Measurements from ENCODE around the gene RPTOR.

Gene RPTOR

DNA sequence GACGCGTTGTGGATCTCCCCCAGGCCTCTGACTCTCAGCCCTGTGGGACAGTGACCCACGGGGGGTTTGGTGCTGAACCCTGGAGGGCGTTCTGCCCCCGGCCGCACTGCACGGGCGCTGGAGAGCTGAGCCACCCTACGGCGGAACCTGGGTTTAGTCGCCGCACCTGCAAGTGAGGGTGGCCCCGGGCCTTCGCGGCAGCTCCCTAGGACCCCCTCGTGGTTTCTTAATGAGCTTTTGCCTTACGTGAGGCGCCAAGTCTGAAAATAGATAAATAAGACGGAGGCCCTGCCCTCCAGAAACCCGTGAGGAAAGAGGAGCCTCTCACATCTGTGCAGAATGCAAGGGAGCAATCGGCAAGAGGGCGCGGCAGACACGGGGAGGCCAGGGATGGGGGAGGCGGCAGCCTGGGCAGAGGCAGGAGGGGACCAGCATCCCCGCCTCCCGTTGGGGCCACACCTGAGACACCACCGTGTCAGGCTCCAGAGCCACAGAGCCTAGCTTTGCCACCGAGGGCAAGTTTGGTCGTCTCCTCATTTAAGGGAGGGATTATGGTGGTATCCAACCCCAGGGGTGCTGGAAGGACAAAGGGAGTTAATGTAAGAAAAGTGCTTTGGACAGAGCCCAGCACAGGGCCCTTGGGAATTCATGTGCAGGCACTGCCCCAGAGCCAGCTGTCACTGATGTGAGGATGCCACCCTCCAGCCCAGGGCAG lies 293.8 kb downstream of the RPTOR start:
- no peak for DNase-seq

DNA sequence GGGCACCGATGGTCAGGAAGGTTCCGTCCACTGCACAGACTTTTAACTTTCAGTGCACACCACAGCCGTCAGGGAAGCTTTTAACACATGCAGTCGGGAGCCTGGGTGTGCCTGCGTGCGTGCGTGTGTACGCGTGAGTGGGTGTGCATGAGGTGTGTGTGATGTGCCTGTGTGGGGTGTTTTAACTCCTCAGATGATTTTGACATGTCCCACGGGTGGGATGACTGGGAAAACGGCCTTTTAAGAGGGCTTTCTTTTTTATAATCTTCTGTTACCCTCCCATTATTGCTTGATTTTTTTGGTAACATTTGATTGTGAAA lies 294.3 kb downstream of the RPTOR start:
- no peak for DNase-seq

DNA sequence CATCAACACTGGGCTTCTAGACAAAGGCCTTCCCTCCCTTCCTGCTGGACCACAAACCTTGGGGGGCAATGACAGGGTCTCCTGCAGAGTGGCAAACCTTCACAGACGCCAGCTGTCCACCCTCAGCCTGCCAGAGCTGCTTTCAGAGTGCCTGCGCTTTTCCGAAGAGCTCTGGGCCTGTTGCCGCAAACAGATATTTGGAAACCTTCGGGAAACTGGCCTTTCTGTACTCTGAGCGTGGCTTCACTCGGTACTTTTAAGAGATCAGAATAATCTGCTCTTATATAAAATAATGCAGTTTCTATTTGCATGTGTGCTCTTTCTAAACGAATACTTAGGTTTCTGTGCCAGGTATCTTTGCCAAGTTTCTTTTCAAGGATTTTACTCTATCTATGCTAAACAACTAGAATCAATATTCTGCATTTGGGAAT lies 294.9 kb downstream of the RPTOR start:
- DNase-seq, result no peak

DNA sequence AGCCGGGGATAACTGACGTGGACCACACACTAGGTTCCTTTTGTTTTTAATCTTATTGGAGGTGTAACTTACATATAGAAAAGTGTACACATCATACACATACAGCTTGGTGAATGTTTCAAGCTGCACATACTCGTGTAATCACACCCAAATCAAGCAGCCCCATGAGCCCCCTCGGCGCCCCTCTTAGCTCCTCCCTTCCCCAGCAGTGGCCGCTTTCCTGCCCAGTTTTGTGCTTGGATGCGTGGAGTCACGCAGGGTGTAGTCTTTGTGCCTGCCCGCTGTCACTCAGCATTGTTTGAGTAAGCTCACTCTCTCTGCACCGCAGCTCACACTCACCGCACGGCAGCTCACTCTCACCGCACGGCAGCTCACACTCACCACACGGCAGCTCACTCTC lies 295.3 kb downstream of the RPTOR start:
- no peak for DNase-seq

DNA sequence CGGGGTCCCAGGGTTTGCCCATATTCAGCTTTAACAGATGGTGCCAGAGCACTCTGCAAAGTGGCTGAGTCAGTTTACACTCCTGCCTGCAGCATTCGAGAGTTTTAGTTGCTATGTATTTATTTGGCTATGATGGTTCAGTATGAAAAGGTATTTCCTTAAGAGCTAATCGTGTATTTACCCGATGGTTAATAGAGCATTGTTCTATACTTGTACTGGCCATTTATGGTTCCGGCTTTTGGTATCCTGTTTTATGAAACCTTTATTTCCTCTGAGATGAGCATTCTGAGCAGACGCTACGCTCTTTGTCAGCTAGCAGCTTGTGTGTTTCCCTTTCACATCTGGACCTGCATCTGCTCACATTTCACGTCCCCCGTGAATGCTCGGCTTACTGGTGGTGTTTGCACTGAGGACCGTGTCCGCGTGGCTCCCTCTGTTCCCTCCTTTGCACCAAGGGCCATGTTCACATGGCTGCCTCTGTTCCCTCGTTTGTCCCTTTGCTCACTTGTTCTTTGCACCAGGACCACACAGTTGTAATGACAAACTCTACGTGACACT lies 297.9 kb downstream of the RPTOR start:
- DNase-seq, result no peak

DNA sequence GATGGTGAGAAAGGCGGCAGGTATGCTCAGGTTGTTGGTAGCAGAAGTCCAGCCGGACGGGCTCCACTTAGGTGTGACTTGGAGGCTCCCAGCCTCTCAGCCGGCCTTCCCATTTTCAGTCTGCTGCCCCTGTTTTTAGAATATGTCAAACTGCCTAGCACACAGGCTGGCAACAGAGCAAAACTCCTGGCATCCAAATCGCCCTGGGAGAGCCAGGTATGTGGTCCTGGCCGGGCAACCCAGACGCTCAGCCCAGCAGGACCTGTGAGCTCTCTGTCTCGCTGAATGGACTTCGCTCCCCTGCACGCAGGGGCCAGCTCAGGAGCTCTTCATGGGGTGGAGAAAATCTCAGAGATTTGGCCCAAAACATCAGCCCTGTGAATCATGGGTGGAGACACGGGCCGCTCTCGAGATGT lies 299.1 kb downstream of the RPTOR start:
- DNase-seq, result no peak

DNA sequence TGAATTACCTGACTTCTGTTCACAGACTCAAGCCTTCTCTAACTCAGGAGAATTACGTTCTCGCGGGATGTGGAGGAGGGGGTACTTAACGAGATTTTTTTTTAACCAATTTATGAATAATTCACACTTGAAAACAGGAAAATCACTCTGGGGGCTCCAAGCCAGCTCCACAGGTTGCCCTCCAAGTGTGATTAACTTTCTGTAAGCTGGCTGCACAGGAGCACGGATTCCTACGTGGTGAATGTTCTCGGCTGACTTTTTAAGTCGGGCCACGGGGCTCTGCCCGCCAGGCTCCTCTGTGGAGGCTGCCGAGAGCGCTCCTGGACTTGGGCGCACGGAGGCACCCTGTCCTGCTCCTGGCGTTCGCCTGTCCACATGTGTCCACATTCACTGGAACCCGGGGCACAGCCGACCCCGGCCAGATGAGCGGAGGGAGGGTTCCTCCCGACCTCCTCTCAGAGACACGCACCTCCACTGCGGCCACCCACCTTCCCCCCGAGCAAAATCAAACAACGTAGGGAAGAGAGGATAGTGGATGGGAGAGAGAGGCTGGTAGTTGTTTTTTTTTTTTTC lies 299.9 kb downstream of the RPTOR start:
- no peak for DNase-seq

DNA sequence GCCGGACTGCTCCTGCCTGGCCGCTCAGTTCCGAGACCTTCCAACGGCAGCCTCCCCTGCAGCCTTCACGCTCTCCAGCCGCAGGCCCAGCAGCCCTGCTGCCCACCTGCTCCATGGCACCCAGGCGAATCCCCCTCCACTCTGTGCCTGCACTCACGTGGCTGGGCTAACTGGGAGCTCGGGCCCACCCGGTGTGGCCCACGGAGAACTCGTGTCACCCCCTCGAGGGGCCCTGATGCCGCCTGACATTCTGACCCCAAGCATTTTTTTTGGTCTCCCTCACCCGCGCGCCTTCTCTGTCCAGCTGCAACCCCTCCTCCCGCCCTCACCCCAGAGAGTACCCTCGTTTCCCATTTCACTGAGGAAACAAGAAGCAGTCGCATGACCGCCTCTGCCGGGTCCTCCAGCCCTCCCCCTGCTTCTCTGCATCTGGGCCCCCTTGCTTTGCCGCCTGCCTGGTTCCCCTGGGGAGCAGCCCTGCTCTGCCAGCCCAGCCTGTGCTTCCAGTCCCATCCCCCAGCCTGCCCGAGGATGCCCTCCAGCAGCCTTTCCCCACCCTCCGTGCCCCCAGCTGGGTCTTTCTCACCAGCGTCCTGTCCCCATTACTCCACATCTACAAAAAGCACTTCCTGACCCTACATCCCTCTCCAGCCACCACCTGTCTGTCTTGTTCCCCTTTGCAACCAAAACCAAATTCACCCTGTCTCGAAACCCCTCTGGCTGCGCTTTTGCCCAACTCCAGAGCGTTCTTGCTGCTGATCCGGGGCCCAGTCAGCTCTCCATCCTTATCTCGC lies 300.6 kb downstream of the RPTOR start:
- no peak for DNase-seq

DNA sequence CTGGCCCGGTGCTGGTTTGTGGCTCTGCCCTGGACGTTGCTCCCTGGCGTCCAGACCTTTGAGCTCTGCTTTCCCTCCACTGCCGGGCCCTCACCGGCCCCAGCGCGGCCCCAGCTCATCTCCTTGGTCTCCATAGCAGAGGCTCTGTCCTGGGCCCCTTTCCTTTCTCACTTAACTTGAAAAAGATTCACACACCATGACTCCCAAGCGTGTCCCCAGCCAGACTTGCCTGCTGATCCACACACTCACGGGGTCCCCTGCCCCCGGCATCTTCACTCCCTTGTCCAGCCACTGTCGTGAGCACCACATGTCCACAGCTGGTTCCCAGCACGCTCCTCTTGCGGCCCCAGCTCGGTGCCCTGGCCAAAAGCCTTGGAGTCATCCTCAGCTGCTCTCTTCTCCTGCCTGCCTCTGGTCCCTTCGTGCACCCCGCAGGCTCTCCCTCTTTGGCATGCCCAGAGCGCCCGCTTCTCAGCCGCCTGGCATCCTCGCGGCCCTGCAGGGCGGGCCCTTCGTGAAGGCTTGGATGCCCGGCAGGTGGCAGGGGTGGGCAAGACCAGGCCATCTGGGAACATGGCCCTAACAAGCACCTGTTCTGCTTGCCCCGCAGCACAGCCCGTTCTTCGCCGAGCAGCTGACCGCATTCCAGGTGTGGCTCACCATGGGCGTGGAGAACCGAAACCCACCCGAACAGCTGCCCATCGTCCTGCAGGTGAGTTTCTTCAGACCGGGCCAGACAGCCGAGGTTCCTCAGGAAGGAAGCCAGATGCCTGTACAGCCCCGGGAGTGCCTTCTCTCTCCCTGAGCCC lies 301.4 kb downstream of the RPTOR start:
- DNase-seq, result no peak

DNA sequence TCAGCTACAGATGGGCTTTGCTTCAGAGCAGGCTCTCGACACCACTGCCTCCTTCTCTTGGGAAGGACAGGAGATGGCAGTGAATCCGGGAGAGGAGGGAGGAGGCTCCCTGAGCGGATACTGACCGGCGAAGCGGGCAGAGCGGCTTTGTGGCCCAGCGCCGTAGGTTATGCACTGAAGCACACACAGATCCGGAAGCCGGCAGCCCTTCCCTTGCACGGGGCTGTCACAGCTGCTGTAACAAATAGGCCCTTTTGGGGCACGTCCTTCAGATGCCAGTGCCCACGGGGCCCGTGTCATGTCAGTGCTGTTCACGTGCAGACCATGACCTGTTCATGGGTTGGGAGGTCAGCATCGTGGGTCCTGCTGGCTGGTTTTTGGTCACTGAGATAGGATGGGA lies 302.3 kb downstream of the RPTOR start:
- DNase-seq, result no peak

DNA sequence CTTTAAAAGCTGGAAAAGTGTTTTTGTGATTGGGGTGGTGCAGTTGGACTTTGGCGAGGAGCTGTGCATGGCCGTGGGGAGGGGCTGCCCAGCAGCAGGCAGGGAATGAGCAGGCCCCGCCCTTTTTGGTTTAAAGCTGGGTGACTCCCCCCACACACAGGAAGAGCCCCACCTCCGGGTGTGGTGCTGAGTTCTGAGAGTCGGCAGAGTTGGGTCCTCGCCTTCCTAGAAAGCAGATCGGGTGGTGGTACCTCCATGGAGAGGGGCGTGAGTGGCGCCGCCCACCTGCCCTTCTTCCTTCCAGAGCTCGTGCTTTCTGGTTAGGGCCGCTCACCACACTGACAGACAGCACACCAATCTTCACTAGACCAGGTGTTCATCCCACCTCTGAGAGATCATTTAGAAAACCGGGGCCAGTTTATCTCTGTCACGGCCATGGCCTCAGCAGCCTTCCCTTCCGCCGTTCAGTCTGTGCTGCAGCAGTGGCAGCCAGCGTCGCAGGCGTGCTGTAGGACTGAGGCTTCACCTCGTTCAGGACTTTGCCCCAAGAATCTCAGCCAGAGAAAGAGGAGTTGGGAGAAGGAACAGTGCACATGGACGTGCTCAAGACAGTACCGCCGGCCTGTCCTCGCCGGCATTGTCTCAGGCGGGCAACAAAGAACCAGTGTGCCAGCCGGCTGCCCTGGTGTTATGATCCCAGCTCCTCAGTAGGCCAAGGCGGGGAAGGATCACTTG lies 303.0 kb downstream of the RPTOR start:
- no peak for DNase-seq

DNA sequence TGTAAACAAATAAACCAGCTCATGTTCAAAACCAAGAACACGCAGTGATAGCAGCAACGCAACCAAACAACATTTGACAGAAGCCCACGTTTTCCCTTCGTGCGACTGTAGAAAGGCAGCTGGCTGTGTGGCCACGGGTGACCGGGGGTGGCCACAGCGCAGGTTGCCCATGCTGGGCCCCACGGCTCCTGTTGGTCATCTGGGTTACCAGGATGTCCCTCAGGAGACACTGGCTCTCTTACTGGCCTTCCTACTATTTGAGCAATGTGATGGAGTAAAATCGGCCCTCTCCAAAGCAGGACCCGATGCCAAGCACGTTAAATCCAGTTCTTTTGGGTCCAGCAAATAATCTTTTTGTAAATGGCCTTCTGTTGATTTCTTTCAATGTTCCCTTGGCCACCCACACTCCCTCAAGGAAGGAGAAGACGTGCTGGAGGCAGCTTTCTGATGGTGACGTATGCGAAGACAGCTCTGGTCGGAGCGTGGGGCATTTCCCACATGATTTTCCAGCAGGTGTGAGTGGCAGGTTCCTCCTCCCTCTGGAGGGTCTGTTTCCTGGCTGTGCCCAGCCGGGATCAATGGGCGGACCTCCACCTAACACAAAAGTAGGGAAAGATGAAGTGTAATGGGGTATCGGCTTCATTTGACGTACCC lies 303.9 kb downstream of the RPTOR start:
- DNase-seq, result no peak

DNA sequence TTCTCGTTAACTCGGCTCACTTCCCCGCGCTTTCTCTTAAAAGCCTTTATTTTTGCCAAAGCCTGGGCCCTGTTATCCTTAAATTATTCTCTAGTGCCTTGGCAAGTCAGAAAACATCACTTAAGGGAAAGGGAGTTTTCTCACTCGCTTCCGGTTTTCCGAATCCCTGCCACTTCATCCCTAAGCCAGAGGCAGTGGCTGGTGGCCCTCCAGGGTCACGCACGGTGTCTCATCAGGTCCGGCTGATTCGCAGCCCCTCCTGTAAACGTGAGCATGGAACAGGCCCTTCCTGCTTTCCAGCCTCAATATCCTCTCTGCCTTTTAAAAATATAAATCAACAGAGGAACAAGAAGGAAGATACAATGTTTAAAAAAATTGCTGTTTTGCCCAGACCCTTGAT lies 304.5 kb downstream of the RPTOR start:
- DNase-seq, result no peak

DNA sequence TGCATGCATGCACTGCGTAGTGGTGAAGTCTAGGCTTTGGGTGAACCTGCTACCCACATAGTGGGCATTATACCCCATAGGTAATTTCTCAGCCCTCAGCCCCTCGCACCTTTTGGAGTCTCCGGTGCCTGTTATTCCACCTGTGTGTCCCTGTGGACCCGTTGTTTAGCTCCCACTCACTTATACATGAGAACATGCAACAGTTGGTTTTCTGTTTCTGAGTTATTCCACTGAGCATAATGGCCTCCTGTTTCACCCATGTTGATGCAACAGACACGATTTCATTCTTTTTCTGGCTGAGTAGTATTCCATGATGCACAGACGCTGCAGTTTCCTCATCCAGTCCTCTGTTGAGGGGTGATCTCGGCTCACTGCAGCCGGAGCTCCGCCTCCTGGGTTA lies 305.5 kb downstream of the RPTOR start:
- DNase-seq, result no peak

DNA sequence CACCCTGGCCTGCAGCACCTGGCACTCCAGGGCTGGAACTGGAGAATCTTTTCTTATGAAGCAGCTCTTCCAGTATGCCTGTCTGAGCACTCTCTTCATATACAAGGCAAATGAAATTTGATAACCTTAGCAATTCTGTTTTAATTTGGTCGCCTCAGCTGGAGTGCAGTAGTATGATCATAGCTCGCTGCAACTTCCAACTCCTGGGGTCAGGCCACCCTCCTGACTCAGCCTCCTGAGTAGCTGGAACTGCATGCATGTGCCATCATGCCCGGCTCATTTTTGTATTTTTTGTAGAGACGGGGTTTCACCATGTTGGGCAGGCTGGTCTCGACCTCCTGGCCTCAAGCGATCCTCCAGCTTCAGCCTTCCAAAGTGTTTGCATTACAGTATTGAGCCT lies 306.2 kb downstream of the RPTOR start:
- DNase-seq, result no peak

DNA sequence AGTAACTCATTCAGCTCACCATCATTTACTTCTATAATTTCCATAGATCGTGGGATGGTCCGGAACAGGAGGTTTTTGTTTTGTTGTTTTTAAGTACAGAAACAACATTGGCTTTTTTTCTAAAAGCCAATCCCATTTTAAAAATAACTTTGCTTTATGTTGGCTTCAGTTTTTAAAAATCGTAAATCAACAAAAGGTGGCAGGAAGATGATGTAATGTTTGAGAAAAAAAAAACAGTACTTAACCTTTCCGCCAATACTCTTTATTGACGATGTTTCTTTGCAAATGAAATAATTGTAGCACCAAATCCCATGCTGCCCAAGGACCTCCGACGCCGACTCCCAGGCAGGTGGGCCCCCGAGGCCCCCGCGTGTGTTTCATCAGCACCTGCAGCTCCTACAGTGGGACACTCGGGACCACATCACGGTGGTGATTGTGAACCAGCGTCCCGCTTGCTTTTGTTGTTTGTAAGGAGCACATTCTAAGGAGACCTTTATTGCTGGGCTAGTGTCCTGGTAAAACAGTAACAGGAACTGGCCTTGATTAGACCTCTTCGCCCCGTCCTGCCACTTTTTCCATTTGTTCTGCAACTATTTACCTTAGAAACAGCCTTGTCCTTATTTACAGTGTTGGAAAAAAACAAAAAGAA lies 306.8 kb downstream of the RPTOR start:
- no peak for DNase-seq

DNA sequence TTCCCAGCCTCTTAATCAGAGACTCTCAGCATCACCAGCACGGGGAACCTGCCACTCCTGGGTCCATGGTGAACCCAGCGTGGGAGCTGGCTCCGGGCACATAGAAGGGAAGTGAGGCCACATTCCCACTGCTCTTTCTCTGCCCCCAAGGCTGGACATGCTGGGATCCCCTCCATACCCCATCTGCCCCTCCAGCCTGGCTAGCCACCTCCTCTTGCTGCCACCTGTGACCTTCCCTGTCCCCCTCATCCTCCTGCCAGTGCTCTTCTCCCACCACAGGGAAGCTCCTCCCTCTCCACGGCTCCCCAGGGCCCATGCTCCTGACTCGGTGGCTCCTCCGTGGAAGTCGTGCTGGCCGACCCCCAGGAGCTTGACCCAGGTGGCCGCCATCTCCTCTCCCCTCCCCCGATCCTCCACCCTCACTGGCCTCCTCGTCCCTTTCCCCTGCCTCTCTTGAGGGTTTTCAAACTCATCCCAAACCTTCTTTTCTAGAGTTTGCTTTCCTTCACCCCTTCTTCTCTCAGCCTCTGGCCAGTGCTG lies 307.9 kb downstream of the RPTOR start:
- DNase-seq, result no peak

DNA sequence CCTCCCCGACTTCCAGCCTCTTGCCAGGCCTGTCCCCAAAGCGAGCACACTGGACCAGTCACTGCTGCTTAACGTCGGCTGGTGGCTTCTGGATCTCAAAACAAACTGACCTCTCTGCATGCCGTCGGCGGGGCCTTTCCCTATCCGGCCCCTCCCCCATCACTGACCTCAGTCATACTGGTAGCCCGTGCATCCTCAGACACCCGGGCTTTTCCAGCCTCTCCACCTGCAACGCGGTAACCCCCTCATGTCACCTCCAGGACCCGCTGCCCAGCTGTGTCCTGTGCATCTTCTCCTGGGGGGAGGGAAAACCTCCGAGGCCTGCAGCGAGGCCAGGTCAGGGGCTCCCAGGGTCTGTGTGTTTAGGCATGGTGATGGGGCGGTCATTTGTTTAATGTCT lies 308.4 kb downstream of the RPTOR start:
- no peak for DNase-seq

DNA sequence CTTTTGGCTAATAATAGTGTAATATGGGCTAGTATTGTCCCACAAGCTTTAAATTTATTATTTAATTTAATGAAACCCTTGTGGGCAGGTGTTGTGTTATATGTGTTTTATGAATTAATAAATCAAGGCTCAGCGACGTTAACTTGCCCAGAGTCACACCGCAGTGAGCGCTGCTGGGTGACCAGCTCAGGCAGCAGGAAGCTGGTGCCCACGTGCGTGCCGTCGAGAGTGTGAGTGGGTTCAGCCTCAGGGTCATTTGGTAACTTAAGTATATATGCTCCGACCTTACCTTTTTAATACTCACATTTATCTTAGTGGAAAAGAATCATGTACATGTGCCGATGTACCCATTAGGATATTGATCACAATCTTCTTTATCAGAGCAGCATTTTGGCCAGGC lies 309.6 kb downstream of the RPTOR start:
- DNase-seq, result no peak

DNA sequence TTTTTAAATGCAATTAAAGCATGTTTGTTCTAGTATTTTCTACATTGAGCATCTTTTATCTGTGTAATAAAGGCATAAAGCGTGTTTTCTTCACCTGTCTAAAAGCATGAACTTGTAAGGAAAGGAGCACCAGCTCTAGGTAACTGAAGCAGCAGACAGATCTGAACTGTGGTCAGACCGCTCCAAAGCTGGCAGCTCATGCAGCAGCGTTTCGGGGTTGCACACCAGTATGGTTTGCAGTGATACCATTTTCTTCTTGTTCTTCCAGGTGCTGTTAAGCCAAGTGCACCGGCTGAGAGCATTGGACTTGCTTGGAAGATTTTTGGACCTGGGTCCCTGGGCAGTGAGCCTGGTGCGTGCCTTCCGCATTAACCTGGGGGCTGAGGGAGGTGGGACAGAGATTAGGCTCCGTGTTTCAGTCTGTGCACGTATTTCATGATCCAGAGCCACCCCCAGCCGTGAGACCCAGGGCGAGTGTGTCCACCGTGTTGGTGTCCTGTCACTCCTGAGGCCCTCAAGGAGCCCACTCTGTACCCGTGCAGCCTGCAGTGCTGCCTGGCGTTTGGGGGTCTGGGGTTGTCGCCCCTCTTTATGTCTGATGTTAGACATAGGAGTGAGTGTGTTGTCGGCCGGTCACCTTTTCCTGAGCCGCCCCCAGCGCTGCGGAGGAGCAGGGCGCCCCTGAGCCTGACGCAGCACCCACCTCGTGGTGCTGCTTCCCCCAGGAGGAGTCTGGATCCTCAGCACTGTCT lies 310.7 kb downstream of the RPTOR start:
- DNase-seq, result no peak
